ENCODE data around the gene PITPNC1. TPM values are rescaled to one million over a fixed set of nuclear protein-coding genes. Genes with fewer than 3 reads are reported as not detected.

The PITPNC1 gene
- total RNA-seq, 3 donors from 2014 or later: 11.0 to 17.7 (median 14.8) TPM

DNA sequence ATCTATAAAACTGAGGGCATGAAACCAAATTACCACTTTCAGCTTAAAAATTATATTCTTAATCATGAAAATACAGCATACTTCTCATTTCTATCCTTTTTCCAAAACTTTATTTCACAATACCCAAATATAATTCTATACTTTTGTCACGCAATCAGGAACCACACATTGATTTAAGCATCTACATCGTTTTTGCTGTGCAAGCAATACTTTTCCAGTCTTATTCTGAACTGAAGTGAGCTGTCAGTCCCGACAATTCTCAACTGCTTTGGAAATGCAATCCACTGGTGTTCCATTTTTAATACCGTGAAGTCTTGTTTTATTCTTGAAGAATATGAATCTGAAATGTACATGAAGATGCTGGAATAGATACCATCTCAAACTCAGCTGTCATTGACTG is 280.5 kb downstream of the PITPNC1 start:
- no peaks in the 10 kb centered on the region for H3K27me3 ChIP-seq
- DNase-seq (ENCODE audit: low spot score in 2 of 2): no peak
- intact Hi-C loops (cut with DNase I; ENCODE audit: low total_unique reads): no loop called here
- no peak overlapping the region for H3K27ac ChIP-seq
- no peaks in the 10 kb centered on the region for H3K4me1 ChIP-seq
- no peaks in the 10 kb centered on the region for H3K36me3 ChIP-seq
- TF ChIP-seq POLR2A (IDR thresholded peaks at IDR 0.05) (no peak), POLR2AphosphoS5 (IDR thresholded peaks at IDR 0.05) (no peak)
- TF ChIP-seq, protein P1, sequence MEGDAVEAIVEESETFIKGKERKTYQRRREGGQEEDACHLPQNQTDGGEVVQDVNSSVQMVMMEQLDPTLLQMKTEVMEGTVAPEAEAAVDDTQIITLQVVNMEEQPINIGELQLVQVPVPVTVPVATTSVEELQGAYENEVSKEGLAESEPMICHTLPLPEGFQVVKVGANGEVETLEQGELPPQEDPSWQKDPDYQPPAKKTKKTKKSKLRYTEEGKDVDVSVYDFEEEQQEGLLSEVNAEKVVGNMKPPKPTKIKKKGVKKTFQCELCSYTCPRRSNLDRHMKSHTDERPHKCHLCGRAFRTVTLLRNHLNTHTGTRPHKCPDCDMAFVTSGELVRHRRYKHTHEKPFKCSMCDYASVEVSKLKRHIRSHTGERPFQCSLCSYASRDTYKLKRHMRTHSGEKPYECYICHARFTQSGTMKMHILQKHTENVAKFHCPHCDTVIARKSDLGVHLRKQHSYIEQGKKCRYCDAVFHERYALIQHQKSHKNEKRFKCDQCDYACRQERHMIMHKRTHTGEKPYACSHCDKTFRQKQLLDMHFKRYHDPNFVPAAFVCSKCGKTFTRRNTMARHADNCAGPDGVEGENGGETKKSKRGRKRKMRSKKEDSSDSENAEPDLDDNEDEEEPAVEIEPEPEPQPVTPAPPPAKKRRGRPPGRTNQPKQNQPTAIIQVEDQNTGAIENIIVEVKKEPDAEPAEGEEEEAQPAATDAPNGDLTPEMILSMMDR (IDR thresholded peaks at IDR 0.05): no peak
- H3K4me3 ChIP-seq: no peak overlapping the region
- H3K9me3 ChIP-seq: peaks cover 0 to 9% of the 10 kb centered on the region in 2 donors

DNA sequence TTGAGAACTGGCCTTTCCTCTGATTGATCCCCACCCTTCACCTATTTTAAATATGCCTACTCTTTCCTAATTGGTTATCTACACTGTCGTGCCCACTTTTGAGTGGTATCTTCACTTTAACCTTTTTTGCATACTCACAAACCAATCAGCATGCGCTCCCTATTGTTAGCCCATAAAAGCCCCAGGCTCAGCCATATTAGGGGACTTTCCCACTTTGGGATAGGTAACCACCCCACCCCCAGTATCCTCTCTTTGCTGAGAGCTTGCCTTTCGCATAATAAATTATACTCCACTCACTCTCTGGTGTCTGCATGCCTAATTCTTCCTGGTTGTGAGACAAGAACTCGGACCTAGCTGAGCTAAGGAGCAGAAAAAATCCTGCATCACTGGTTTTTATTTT is 281.2 kb downstream of the PITPNC1 start:
- Histone ChIP-seq H3K4me1 (no peaks in the 10 kb centered on the region), H3K27me3 (no peaks in the 10 kb centered on the region), H3K36me3 (no peaks in the 10 kb centered on the region), H3K27ac (peak overlapping the region in 1 of 2 donors; percentile 62), H3K9me3 (peaks cover 0 to 9% of the 10 kb centered on the region in 2 donors), H3K4me3 (no peak overlapping the region)
- no peak for DNase-seq (ENCODE audit: low spot score in 2 of 2)
- intact Hi-C loops (cut with DNase I; ENCODE audit: low total_unique reads): no loop called here
- no peak for TF ChIP-seq POLR2A (IDR thresholded peaks at IDR 0.05)

DNA sequence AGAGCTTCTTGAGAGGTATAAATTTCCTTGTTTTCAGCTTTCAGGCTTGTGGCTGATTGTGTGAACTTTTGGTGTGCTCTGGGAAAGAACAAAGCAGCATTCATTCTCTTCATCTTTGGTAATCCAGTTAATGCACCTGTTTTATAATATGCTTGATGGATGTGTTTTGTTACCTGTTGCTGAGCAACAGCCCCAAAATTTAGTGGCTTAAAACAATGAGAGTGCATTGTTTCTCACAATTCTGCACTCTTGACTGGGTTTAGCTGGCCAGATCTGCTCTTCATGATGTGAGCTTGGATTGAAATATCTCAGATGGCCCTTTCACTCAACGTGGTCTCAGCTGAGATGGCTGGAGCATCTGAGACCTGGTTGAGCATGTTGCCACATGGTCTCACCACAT is 281.9 kb downstream of the PITPNC1 start:
- no peaks in the 10 kb centered on the region for H3K36me3 ChIP-seq

DNA sequence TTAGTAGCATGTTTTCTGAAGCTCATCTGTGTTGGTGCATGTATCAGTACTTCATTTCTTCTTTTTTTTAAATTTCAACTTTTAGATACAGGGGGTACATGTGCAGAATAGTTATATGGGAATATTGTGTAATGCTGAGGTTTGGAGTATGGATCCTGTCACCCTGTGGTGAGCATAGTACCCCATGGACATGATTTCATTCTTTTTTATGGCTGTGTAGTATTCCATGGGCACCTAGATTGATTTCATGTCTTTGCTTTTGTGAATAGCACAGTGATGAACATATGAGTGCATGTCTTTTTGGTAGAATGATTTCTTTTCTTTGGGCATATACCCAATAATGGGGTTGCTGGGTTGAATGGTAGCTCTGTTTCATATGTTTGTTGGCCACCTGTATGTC is 285.6 kb downstream of the PITPNC1 start:
- no peak for DNase-seq (ENCODE audit: low spot score in 2 of 2)
- intact Hi-C loops (cut with DNase I; ENCODE audit: low total_unique reads): no loop called here
- no peaks in the 10 kb centered on the region for H3K36me3 ChIP-seq
- no peaks in the 10 kb centered on the region for H3K4me1 ChIP-seq
- no peak overlapping the region for H3K27ac ChIP-seq
- H3K27me3 ChIP-seq: no peaks in the 10 kb centered on the region
- H3K9me3 ChIP-seq: peaks cover 0 to 9% of the 10 kb centered on the region in 2 donors
- no peak overlapping the region for H3K4me3 ChIP-seq
- TF ChIP-seq POLR2AphosphoS5 (IDR thresholded peaks at IDR 0.05) (no peak), POLR2A (IDR thresholded peaks at IDR 0.05) (no peak)
- TF ChIP-seq, protein P1 (IDR thresholded peaks at IDR 0.05): no peak

More for the DNA sequence above, 281.9 kb downstream of the PITPNC1 start:
- H3K27me3 ChIP-seq: no peaks in the 10 kb centered on the region
- no peak overlapping the region for H3K4me3 ChIP-seq
- H3K27ac ChIP-seq: peak overlapping the region in 1 of 2 donors; percentile 71
- DNase-seq (ENCODE audit: low spot score in 2 of 2): no peak
- H3K9me3 ChIP-seq: peaks cover 0 to 9% of the 10 kb centered on the region in 2 donors
- intact Hi-C loops (cut with DNase I; ENCODE audit: low total_unique reads): no loop called here
- no peaks in the 10 kb centered on the region for H3K4me1 ChIP-seq
- TF ChIP-seq POLR2AphosphoS5 (IDR thresholded peaks at IDR 0.05) (peak in 1 of 3 donors; percentile 13), POLR2A (IDR thresholded peaks at IDR 0.05) (no peak)

DNA sequence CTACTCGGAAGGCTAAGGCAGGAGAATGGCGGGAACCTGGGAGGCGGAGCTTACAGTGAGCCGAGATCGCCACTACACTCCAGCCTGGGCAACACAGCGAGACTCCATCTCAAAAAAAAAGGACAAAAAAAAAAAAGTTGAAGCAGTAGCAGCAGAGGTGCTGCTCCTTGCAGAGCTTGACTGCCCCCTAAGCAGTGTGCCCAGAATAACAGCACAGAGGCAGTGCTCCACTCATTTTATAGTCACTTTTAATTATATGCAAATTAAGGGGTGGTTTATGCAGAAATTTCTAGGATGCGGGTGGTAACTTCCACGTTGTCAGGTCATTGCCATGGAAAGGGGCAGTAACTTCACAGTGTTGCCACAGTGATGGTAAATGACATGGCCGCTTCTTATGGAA is 286.4 kb downstream of the PITPNC1 start:
- no peak for TF ChIP-seq POLR2A (IDR thresholded peaks at IDR 0.05)
- TF ChIP-seq POLR2AphosphoS5 (IDR thresholded peaks at IDR 0.05): no peak
- TF ChIP-seq, protein P1 (IDR thresholded peaks at IDR 0.05): no peak
- Histone ChIP-seq H3K4me1 (no peaks in the 10 kb centered on the region), H3K27me3 (no peaks in the 10 kb centered on the region), H3K36me3 (no peaks in the 10 kb centered on the region), H3K27ac (no peak overlapping the region), H3K9me3 (peaks cover 0 to 3% of the 10 kb centered on the region in 2 donors), H3K4me3 (no peak overlapping the region)
- intact Hi-C loops (cut with DNase I; ENCODE audit: low total_unique reads): no loop called here
- no peak for DNase-seq (ENCODE audit: low spot score in 2 of 2)

DNA sequence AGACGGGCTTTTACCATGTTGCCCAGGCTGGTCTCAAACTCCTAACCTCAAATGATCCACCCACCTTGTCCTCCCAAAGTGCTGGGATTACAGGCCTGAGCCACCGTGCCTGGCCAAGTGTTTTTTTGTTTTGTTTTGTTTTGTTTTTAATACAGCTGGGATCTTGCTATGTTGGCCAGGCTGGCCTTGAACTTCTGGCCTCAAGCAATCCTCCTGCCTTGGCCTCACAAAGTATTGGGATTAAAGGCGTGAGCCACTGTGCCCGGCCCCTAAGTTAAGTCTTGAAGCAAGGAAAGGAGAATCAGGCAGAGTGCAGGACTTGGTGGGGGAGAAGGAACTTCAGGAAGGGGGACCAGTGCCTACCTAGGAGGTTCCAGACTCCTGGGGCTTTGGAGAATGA is 288.9 kb downstream of the PITPNC1 start:
- DNase-seq (ENCODE audit: low spot score in 2 of 2): no peak
- H3K4me3 ChIP-seq: no peak overlapping the region
- no peaks in the 10 kb centered on the region for H3K27me3 ChIP-seq
- intact Hi-C loops (cut with DNase I; ENCODE audit: low total_unique reads): loop anchor here (1.0 kb wide), 1 partner anchor 24 kb away; no protein-coding TSS in a partner anchor
- no peak overlapping the region for H3K27ac ChIP-seq
- H3K9me3 ChIP-seq: no peaks in the 10 kb centered on the region
- H3K36me3 ChIP-seq: no peaks in the 10 kb centered on the region
- TF ChIP-seq POLR2A (IDR thresholded peaks at IDR 0.05) (no peak), POLR2AphosphoS5 (IDR thresholded peaks at IDR 0.05) (no peak)
- TF ChIP-seq, protein P1 (IDR thresholded peaks at IDR 0.05): no peak
- no peaks in the 10 kb centered on the region for H3K4me1 ChIP-seq

Data from breast epithelium (tissue), 4 donors.